SK-N-SH (cell line): ENCODE data around the gene LGALS12. TPM values are rescaled to one million over a fixed set of nuclear protein-coding genes. Genes with fewer than 3 reads are reported as not detected.
A peak's percentile ranks its signal among the peaks of the same experiment; 100 is the strongest.

Experiments
- CTCF ChIA-PET: fragments of 300-600, 350-600 bp; formaldehyde crosslinking; extraction: SDS; loops from one replicate; lab custom pipeline; 2021; lab: Yijun Ruan, JAX
- POLR2A ChIA-PET: fragments of 350-600 bp; sonication (Branson Sonifier 250); formaldehyde crosslinking; extraction: SDS; loops from one replicate; lab custom pipeline; 2020; ENCODE audit warnings: antibody characterized with exemption, inconsistent platforms; lab: Yijun Ruan, JAX
- DNase-seq: peaks from one replicate; pipeline ENCODE4 v3.0.0; 2012
- H2AFZ ChIP-seq: fragments of 200-600 bp; sonication (generic); 2 replicates; pipeline ENCODE4 v1.8.1; 2016; ENCODE audit warnings: antibody characterized with exemption, mild to moderate bottlenecking, low read depth
- H3F3A ChIP-seq: fragments of 200-600 bp; sonication (generic); replicated peaks from 2 replicates; pipeline ENCODE3; 2016; ENCODE audit warnings: antibody characterized with exemption, mild to moderate bottlenecking; ENCODE audit not compliant: insufficient read depth
- H3K27ac ChIP-seq, 2 experiments: fragments of 200-500 bp in 1 of 2; fragments of 200-600 bp in 1 of 2; sonication (Bioruptor generic) in 1 of 2; sonication (generic), shearing (Covaris generic) in 1 of 2; 2 replicates each; pipeline versions ENCODE4 v1.5.1 to v1.6.1; 2014 to 2016; ENCODE audit warnings: low read depth in 2 of 2, inconsistent platforms in 1 of 2, low read length in 1 of 2, mild to moderate bottlenecking in 1 of 2, mixed read lengths in 1 of 2
- H3K27me3 ChIP-seq: fragments of 200-600 bp; sonication (generic), shearing (Covaris generic); 2 replicates; pipeline ENCODE4 v1.6.1; 2016; ENCODE audit warnings: mixed run types; ENCODE audit not compliant: insufficient read depth
- H3K36me3 ChIP-seq, 2 experiments: fragments of 200-500 bp in 1 of 2; fragments of 200-600 bp in 1 of 2; sonication (Bioruptor generic) in 1 of 2; sonication (generic) in 1 of 2; replicated peaks in 1 of 2; 2 replicates each; pipeline versions ENCODE3 to v1.5.1; 2014 to 2016; ENCODE audit warnings: low read length in 1 of 2, mild to moderate bottlenecking in 1 of 2; ENCODE audit not compliant: insufficient read depth in 2 of 2, control insufficient read depth in 1 of 2
- H3K4me1 ChIP-seq, 2 experiments: fragments of 200-500 bp in 1 of 2; fragments of 200-600 bp in 1 of 2; sonication (Bioruptor generic) in 1 of 2; sonication (generic), shearing (Covaris generic) in 1 of 2; 2 replicates each; pipeline versions ENCODE4 v1.5.1 to v1.6.1; 2014 to 2016; ENCODE audit warnings: low read depth in 1 of 2, low read length in 1 of 2, mixed run types in 1 of 2; ENCODE audit not compliant: insufficient read depth in 2 of 2, control insufficient read depth in 1 of 2
- H3K4me2 ChIP-seq: fragments of 200-600 bp; sonication (generic), shearing (Covaris generic); 2 replicates; pipeline ENCODE4 v1.6.1; 2017; ENCODE audit warnings: mixed run types
- H3K4me3 ChIP-seq, 2 experiments: fragments of 200-500 bp in 1 of 2; fragments of 200-600 bp in 1 of 2; sonication (Bioruptor generic) in 1 of 2; sonication (generic), shearing (Covaris generic) in 1 of 2; 2 replicates each; pipeline versions ENCODE4 v1.5.1 to v1.8.1; 2014 to 2016; ENCODE audit warnings: low read depth in 2 of 2, inconsistent platforms in 1 of 2, low read length in 1 of 2, mild to moderate bottlenecking in 1 of 2, mixed read lengths in 1 of 2, moderate library complexity in 1 of 2
- H3K79me2 ChIP-seq: fragments of 200-600 bp; sonication (generic); 2 replicates; pipeline ENCODE4 v1.8.1; 2017; ENCODE audit warnings: mild to moderate bottlenecking; ENCODE audit not compliant: insufficient read depth
- H3K9ac ChIP-seq: fragments of 200-600 bp; sonication (generic); 2 replicates; pipeline ENCODE4 v1.6.1; 2017; ENCODE audit warnings: mixed run types
- H3K9me2 ChIP-seq: fragments of 200-600 bp; sonication (generic); 2 replicates; pipeline ENCODE4 v1.6.1; 2017; ENCODE audit warnings: mixed run types
- H3K9me3 ChIP-seq: fragments of 200-600 bp; sonication (generic); 2 replicates; pipeline ENCODE4 v1.6.1; 2017; ENCODE audit warnings: mixed run types, mild to moderate bottlenecking, moderate library complexity
- H4K20me1 ChIP-seq: fragments of 200-600 bp; sonication (generic); 2 replicates; pipeline ENCODE4 v1.6.1; 2017; ENCODE audit warnings: mild to moderate bottlenecking, mixed run types; ENCODE audit not compliant: insufficient read depth
- ELF1 ChIP-seq: IDR thresholded peaks from 2 replicates; pipeline ENCODE4 v1.4.0; 2012
- EP300 ChIP-seq, 2 experiments: IDR thresholded peaks; 2 replicates each; pipeline versions ENCODE4 v1.4.0 to v1.6.1; 2012; ENCODE audit warnings: borderline replicate concordance in 1 of 2, low read depth in 1 of 2, low read length in 1 of 2
- EZH2phosphoT487 ChIP-seq: fragments of 200-600 bp; sonication (generic); IDR thresholded peaks from 2 replicates; pipeline ENCODE4 v1.6.1; 2017; ENCODE audit warnings: low read depth, mixed run types, mild to moderate bottlenecking, antibody characterized with exemption, moderate library complexity, borderline replicate concordance
- FOSL2 ChIP-seq: IDR thresholded peaks from 2 replicates; pipeline ENCODE4 v1.4.0; 2012; ENCODE audit warnings: low read depth, mild to moderate bottlenecking, moderate library complexity, borderline replicate concordance
- FOXJ3 ChIP-seq: sonication (generic); formaldehyde crosslinking; IDR thresholded peaks from 2 replicates; pipeline ENCODE4 v1.5.1; 2020; ENCODE audit warnings: mild to moderate bottlenecking, missing genetic modification reagents
- GABPA ChIP-seq: IDR thresholded peaks from 2 replicates; pipeline ENCODE4 v1.4.0; 2012; ENCODE audit warnings: low read depth, mild to moderate bottlenecking
- MXI1 ChIP-seq: IDR thresholded peaks from 2 replicates; pipeline ENCODE4 v1.6.1; 2012; ENCODE audit warnings: mild to moderate bottlenecking, low read depth, low read length, improper control_type of control experiment
- NFIC ChIP-seq: IDR thresholded peaks from 2 replicates; pipeline ENCODE4 v1.4.0; 2012; ENCODE audit warnings: borderline replicate concordance
- NRF1 ChIP-seq: IDR thresholded peaks from 2 replicates; pipeline ENCODE4 v1.6.1; 2012; ENCODE audit warnings: low read depth, mild to moderate bottlenecking, low read length
- RFX5 ChIP-seq: IDR thresholded peaks from 2 replicates; pipeline ENCODE4 v1.6.1; 2012; ENCODE audit warnings: mild to moderate bottlenecking, improper control_type of control experiment, low read length
- SMC3 ChIP-seq: IDR thresholded peaks from 2 replicates; pipeline ENCODE4 v1.6.1; 2012; ENCODE audit warnings: low read depth, low read length, improper control_type of control experiment
- TAF1 ChIP-seq: IDR thresholded peaks from 2 replicates; pipeline ENCODE4 v1.6.1; 2012; ENCODE audit warnings: low read depth, mild to moderate bottlenecking, low read length, moderate library complexity, borderline replicate concordance
- YY1 ChIP-seq: IDR thresholded peaks from 2 replicates; pipeline ENCODE4 v1.4.0; 2012; ENCODE audit warnings: low read depth, mild to moderate bottlenecking
- WGBS: methylation state at CpG from one replicate; pipeline ENCODE4 v1.1.6; 2017; ENCODE audit warnings: low lambda C conversion rate; 5-methylcytosine and 5-hydroxymethylcytosine counted together
- polyA plus RNA-seq, 3 experiments: library from polyadenylated mRNA; depleted of rRNA; stranded (reverse); fragments of >200 nt; gene quantifications; 2 replicates each; pipeline ENCODE4 v1.2.3, GENCODE V29; 2012
- TF ChIP-seq, protein P1 (sequence below): IDR thresholded peaks from 2 replicates; pipeline ENCODE4 v1.4.0; 2012; ENCODE audit warnings: low read depth
- TF ChIP-seq, protein P2 (sequence below): fragments of 150-350 bp; IDR thresholded peaks from 2 replicates; pipeline ENCODE4 v1.6.1; 2017; ENCODE audit warnings: antibody characterized with exemption, low read length, low read depth, borderline replicate concordance
- TF ChIP-seq, protein P3 (sequence below): fragments of 150-350 bp; IDR thresholded peaks from 2 replicates; pipeline ENCODE4 v1.6.1; 2016; ENCODE audit warnings: mild to moderate bottlenecking, low read depth, low read length

The LGALS12 gene
- polyA plus RNA-seq, 1 of the 3 experiments (the other 2 are of a cell fraction) = not detected

DNA sequence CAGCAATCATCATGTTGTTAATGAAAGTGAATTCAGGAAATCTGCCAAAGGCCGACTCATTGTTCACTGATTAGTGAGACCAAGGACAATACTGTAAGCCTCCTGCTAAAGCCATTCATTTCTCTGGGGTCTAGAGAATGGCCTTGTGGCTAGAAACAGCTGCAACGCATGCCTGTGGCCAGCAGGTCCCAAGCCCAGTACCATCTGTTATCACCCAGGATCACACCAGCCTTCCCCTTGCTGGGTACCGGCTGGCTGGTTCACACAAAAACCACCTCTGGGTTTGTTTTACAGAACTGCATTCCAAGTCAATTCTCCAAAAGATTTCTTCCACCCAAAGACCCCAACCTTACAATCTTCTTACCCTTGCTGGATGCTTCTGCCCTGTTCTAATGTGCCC, 16.0 kb upstream of the LGALS12 start (continued):
- TF ChIP-seq RFX5 = no peak
- TF ChIP-seq TAF1 = no peak
- TF ChIP-seq, protein P1, sequence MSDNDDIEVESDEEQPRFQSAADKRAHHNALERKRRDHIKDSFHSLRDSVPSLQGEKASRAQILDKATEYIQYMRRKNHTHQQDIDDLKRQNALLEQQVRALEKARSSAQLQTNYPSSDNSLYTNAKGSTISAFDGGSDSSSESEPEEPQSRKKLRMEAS = no peak
- TF ChIP-seq, protein P2, sequence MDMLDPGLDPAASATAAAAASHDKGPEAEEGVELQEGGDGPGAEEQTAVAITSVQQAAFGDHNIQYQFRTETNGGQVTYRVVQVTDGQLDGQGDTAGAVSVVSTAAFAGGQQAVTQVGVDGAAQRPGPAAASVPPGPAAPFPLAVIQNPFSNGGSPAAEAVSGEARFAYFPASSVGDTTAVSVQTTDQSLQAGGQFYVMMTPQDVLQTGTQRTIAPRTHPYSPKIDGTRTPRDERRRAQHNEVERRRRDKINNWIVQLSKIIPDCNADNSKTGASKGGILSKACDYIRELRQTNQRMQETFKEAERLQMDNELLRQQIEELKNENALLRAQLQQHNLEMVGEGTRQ = no peak

DNA sequence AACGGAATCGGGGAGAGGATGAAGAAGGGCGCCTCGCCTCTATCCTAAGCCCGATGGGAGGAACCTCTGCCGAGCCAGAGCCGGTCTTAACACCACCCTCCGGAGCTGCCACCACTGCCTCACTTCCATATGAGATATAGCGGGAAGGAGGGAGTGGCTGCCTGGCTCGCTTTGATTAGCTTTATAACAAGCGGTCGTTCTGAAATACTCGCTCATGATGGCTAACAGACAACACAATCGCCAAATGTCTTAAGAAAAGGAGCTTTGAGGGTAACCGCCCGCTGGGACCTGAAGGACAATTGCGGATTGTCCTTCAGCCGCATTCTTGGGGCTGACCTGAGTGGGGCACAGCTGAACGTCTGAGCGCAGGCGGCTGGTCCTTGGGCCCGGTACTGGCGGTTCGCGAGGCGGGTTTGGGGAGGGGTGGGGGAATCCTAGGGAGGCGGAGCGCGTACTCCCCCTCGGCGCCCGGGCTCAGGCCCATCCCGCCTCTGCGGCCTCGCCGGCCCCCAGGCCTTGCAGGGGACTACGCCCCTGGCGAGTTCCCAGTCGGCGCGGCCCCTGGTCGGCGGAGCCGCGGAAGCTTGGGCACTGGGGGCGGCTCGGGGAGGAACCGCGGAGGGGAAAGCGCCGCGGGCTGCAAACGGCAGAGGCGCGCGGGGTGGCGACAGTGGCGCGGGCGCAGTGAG, 15.2 kb upstream of the LGALS12 start, which contains the start of gene PLAAT5:
Gene PLAAT5 (minus strand): TSS at position 617 of the 689 bp plus-strand sequence. CDS start 133 bp downstream, at position 484.
- Histone ChIP-seq H3K27me3 (peaks cover 45% of the 10 kb centered on the region; the same call in 1 of the 2 replicates), H3K9me3 (peaks cover 4% of the 10 kb centered on the region; the same call in 1 of the 2 replicates), H3K79me2 (no peaks in the 10 kb centered on the region), H2AFZ (no peak within 1 kb of the TSS), H3K9ac (no peak within 1 kb of the TSS), H3F3A (no peaks in the 10 kb centered on the region), H4K20me1 (no peaks in the 10 kb centered on the region), H3K4me2 (peak within 1 kb of the TSS; percentile 74), H3K36me3 (no peaks in the 10 kb centered on the region), H3K27ac (no peak within 1 kb of the TSS), H3K4me1 (no peaks in the 10 kb centered on the region; a peak in 1 of 4 replicates), H3K9me2 (no peaks in the 10 kb centered on the region), H3K4me3 (peak within 1 kb of the TSS in 1 of 2 experiments; percentile 33; a peak in 3 of 4 replicates)
- ChIA-PET CTCF (interaction anchor here (0.9 to 3.2 kb wide), 4 partner anchors 11 to 145 kb away, joined by 3 to 31 read pairs (median 4); no protein-coding TSS in a partner anchor), POLR2A (no interaction called here)
- DNase-seq = peak; percentile 50
- TF ChIP-seq FOSL2 (no peak), GABPA (no peak), EZH2phosphoT487 (no peak), YY1 (no peak)
- 36% methylated on average over 31 of the region's 60 CpGs for WGBS

DNA sequence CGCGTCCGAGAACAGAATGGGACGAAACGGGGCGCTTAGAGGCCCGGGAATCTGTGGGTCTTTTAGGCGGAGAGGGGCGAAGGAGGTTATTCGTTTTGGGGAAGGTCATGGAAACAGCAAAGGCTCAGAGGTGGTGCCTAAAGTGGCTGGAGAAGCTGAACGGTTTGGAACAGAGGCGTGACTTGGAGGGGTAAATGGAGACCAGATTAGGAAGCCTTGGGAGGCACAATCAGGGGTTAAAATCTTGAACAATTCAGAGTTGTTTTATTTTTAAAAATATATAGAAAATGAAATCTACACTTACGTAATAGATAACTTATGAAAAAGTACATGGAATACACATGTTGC, 14.7 kb upstream of the LGALS12 start:
- 17% methylated on average over 13 of the region's 13 CpGs for WGBS
- Histone ChIP-seq H3K79me2 (no peaks in the 10 kb centered on the region), H3K9ac (no peak overlapping the region), H3K27ac (no peak overlapping the region), H3K9me2 (no peaks in the 10 kb centered on the region), H2AFZ (no peak overlapping the region), H4K20me1 (no peaks in the 10 kb centered on the region), H3K4me3 (peak overlapping the region in 1 of 2 experiments; percentile 33; a peak in 3 of 4 replicates), H3K4me1 (no peaks in the 10 kb centered on the region; a peak in 1 of 4 replicates), H3F3A (no peaks in the 10 kb centered on the region), H3K27me3 (peaks cover 45% of the 10 kb centered on the region; the same call in 1 of the 2 replicates), H3K9me3 (0 out of 2 replicates have a peak, but pooled peaks cover 3% of the 10 kb centered on the region), H3K36me3 (no peaks in the 10 kb centered on the region), H3K4me2 (peak overlapping the region; percentile 74)
- ChIA-PET CTCF (interaction anchor here (1.4 to 3.2 kb wide), 2 partner anchors 12 to 97 kb away, joined by 3 to 31 read pairs; no protein-coding TSS in a partner anchor), POLR2A (no interaction called here)
- TF ChIP-seq EP300 (IDR thresholded peaks at IDR 0.05; ENCODE audit: borderline replicate concordance in 1 of 2, low read depth in 1 of 2, low read length in 1 of 2) (no peak), MXI1 (no peak), YY1 (no peak), NFIC (no peak), FOXJ3 (no peak), ELF1 (no peak), NRF1 (no peak), FOSL2 (no peak), SMC3 (no peak)
- TF ChIP-seq, protein P3, sequence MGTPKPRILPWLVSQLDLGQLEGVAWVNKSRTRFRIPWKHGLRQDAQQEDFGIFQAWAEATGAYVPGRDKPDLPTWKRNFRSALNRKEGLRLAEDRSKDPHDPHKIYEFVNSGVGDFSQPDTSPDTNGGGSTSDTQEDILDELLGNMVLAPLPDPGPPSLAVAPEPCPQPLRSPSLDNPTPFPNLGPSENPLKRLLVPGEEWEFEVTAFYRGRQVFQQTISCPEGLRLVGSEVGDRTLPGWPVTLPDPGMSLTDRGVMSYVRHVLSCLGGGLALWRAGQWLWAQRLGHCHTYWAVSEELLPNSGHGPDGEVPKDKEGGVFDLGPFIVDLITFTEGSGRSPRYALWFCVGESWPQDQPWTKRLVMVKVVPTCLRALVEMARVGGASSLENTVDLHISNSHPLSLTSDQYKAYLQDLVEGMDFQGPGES = no peak
- DNase-seq = no peak
